ENCODE measurements around the gene SOX18. TPM values are rescaled to one million over a fixed set of nuclear protein-coding genes. Genes with fewer than 3 reads are reported as not detected.
A peak's percentile ranks its signal among the peaks of the same experiment; 100 is the strongest.

SOX18 gene
- total RNA-seq, 2 donors from 2014 or later = 8.9 to 9.1 TPM

- no peak for DNase-seq
- intact Hi-C loops (cut with DNase I, micrococcal nuclease) = no loop called here
- ATAC-seq = no peak
Measured at GRCh38 chr20:64071341-64072332, 22.2 kb upstream of the SOX18 start.

- no peak for DNase-seq
Measured at GRCh38 chr20:64070244-64070993, 21.0 kb upstream of the SOX18 start.

GRCh38 chr20:64069614-64070243 lies 20.3 kb upstream of the SOX18 start:
- ATAC-seq = peak; percentile 33
- intact Hi-C loops (cut with DNase I, micrococcal nuclease) = no loop called here
- peak in 1 of 2 donors; percentile 40 for DNase-seq

More at GRCh38 chr20:64070244-64070993, 21.0 kb upstream of the SOX18 start:
- intact Hi-C loops (cut with DNase I, micrococcal nuclease) = no loop called here
- no peak for ATAC-seq

GRCh38 chr20:64069209-64069613 lies 19.8 kb upstream of the SOX18 start:
- DNase-seq = no peak
- intact Hi-C loops (cut with DNase I, micrococcal nuclease) = no loop called here
- no peak for ATAC-seq

DNA sequence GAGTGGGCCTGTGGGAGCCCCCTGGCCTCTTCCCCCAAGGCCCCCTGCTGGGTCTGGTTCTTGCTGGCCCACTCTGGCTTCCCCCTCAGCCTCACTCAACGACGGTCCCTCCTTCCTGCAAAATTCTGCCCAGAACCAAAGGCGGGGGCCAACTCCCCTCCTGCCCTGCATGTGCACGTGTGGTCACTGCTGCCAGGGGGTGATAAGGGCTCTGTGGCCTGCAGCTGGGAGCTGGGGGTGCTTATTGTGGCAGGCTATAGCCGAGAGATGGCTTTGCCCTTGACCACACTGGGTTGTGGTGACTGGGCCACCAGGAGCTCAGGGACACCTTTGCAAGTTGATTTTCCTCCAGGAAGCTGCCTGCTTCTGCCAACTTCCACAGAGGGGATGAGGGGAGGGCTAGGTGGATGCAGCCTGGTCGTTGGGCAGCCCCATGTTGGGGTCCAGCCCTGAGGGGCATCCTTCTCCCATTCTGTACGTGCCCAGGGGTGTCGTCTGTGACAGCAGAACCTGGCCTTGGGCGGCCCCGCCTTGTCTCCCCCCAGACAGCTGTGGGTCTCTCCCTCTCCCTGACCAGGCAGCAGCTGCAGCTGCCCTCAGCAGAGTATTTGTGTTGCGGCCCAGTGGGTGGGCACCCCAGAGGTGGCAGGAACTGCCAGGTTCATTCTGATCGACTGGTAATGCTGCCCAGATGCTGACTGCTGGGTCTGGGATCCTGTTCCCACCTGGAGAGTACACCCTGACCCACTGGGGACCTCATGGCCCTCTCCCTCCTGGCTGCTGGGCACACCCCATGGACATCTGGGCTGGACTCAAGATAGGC lies 19.2 kb upstream of the SOX18 start:
- ATAC-seq (no peak), DNase-seq (no peak)
- intact Hi-C loops (cut with DNase I, micrococcal nuclease) = no loop called here

DNA sequence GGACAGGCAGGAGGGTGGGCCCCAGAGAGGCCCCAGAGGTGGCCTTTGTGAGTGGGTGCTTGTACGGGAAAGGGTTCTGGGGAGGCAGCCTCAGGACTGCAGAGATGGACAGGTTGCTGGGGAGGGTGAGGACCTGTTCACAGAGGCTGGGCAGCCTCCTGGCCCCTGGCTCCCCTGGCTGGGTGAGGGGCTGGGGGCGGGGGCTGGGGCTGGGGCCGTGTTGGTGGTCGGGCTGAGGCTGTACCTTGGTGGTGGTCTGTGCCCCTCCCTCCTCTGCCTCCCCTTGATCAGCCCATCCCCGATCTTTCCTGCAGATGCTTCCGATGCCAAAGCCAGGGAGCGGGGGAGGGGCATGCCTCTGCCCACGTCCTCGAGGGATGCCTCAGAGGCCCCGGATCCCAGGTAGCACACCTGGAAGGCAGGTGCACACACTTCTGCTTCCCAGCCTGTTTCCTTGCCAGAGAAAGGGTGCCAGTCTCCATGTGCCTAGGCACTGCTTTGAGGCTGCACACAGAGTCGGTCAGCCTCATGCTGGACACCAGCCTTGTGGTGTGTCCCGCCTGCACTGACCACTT lies 18.4 kb upstream of the SOX18 start:
- intact Hi-C loops (cut with DNase I, micrococcal nuclease) = no loop called here
- no peak for ATAC-seq
- DNase-seq = no peak

- no peak for ATAC-seq
- no peak for DNase-seq
- intact Hi-C loops (cut with DNase I, micrococcal nuclease) = no loop called here
Measured at GRCh38 chr20:64067005-64067632, 17.7 kb upstream of the SOX18 start.

GRCh38 chr20:64065974-64066343 lies 16.5 kb upstream of the SOX18 start:
- DNase-seq (peak in 1 of 2 donors; percentile 36), ATAC-seq (no peak)
- intact Hi-C loops (cut with DNase I, micrococcal nuclease) = no loop called here

DNA sequence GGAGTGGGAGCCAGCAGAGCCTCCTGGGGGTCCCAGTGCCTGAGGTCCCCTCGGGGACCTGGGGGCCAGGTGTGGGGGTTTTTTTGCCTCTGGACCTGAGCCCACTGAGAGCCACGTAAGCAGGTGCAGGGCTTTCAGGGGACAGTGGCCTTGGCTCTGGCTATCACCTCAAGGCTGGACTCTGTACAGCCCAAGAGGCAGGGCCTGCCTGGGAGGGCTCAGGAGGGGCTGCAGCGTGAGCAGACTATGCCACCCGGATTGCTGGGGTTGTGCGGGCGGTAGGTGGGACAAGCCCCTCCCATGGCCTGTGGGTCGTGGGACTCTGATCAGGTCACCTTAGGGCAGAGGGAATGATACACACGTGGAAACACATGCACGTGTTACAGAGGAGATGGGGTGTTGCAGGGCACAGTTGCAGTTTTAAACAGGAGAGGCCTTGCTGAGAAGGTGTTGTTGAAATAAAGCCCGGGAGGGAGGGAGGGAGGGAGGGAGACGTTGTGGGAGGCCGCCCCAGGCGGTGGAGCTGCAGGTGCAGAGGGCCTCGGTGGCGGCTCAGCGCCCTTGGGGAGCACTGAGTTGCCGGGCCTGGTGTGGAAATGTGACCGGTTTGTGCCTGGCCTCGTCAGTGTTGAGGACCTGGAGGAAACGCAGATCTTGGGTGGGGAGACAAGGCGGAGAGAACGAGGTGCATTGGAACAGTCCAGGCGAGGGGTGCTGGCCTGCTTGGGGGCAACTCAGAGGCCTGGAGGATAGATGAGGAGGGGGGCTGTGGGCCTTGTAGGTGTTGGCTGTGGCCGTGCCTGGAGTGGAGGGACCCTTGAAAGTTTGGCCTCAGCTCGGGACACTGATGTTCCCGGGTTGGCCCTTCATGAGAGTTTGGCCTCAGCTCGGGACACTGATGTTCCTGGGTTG lies 15.9 kb upstream of the SOX18 start:
- ATAC-seq = no peak
- intact Hi-C loops (cut with DNase I, micrococcal nuclease) = no loop called here
- no peak for DNase-seq

GRCh38 chr20:64064145-64064698 lies 14.8 kb upstream of the SOX18 start:
- no peak for ATAC-seq
- intact Hi-C loops (cut with DNase I, micrococcal nuclease) = no loop called here

DNA sequence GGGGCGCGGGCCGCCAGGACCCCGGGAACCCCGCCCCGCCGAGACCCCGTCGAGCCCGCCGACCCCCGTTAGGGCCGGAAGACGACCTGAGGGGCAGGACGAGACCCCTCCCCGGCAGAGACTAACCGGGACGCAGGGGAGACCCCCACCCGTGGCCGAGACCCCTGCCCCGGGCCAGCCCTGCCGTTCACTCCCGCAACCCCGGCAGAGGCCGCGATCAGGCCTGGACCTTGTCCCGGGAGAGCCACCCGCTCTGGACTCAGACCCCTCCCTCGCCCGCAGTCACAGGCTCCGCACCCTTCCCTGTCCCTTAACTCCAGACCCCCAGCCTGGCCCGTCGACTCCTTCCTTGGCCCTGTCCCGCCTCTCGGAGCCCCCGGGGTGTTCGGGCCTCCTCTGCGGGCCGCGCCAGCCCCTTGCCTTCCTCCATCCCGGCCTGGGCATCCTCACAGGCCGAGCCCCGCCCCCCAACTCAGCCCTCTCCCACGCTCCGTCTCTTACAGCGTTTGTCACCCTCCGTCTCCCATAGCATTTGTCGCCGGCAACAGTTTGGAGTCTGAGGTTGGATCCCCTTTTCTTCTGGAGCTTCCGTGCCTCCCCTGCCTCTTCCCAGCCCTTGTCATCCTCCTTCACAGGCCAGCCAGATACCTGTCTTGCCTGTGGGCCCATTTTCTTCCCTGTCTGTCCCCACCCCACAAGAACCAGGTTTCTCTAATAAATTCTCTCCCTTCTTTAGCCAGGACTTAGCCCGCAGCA lies 14.1 kb upstream of the SOX18 start:
- ATAC-seq = peak; percentile 22
- intact Hi-C loops (cut with DNase I, micrococcal nuclease) = no loop called here

More at GRCh38 chr20:64064145-64064698, 14.8 kb upstream of the SOX18 start:
- no peak for DNase-seq

GRCh38 chr20:64062596-64063388 lies 13.4 kb upstream of the SOX18 start, which contains the start of gene TCEA2:
TCEA2 (plus strand) TSS chr20:64063198; CDS start chr20:64063313, 115 bp downstream.
- peak; percentile 96 for ATAC-seq
- intact Hi-C loops (cut with DNase I, micrococcal nuclease) = no loop called here
- peak; percentile 95 to 97 for DNase-seq

More for the DNA sequence above, 14.1 kb upstream of the SOX18 start:
- DNase-seq = peak in 1 of 2 donors; percentile 53

DNA sequence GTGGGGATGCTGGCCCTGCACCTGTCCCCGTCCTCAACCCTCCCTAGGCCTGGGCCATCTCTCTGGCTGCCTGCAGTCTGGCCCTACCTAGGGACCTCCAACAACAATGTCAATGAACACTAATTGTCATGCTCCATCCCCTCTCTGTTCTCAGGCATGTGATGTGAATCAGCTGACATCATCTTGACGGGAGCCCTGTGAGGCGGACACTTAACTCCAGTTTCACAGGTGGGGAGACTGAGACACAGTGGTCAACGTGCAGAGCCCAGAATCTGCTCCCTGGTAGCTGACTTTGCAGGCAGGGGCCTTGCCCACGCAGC lies 12.8 kb upstream of the SOX18 start:
- intact Hi-C loops (cut with DNase I, micrococcal nuclease) = no loop called here
- DNase-seq = no peak
- ATAC-seq = no peak

DNA sequence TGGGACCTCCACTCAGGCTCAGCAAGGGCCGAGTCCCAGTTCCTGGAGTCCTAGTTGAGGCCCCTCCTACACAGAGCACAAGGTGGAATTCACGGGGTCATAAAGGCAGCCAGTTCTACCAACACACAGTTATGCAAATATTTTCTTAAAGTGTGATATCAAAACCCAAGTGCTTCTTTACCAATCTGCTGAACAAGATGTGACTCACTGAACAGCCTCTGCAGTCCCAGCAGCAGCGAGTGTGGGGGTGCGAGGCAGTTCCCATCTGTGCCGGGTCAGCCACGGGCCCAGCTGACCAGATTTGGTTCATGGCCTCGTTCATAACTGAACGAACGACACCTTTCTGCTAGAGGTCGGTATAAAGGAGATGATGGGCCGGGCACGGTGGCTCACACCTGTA lies 9.1 kb upstream of the SOX18 start:
- intact Hi-C loops (cut with DNase I, micrococcal nuclease) = loop anchor here in 1 of 2 donors (5.0 kb wide), 1 partner anchor 66 kb away; no protein-coding TSS in a partner anchor
- ATAC-seq = no peak
- no peak for DNase-seq

Data from left colon (tissue), 2 donors.